GM23248 (cell line): ENCODE data around the gene GPSM1. TPM values are rescaled to one million over a fixed set of nuclear protein-coding genes. Genes with fewer than 3 reads are reported as not detected.

Experiments used
- DNase-seq: peaks from one replicate; pipeline ENCODE4 v3.0.0-alpha.2; 2015
- H2AFZ ChIP-seq: fragments of 200-600 bp; sonication (generic); 2 replicates; pipeline ENCODE4 v1.6.1; 2016; ENCODE audit warnings: antibody characterized with exemption
- H3F3A ChIP-seq: fragments of 200-600 bp; sonication (generic); 2 replicates; pipeline ENCODE4 v1.6.1; 2016; ENCODE audit warnings: mild to moderate bottlenecking, antibody characterized with exemption, mixed run types; ENCODE audit not compliant: insufficient read depth
- H3K27ac ChIP-seq: fragments of 200-600 bp; sonication (generic); 2 replicates; pipeline ENCODE4 v1.5.1; 2016; ENCODE audit warnings: mild to moderate bottlenecking
- H3K27me3 ChIP-seq: fragments of 200-600 bp; sonication (generic); replicated peaks from 2 replicates; pipeline ENCODE4 v1.6.1; 2016; ENCODE audit warnings: mild to moderate bottlenecking; ENCODE audit not compliant: insufficient read depth
- H3K36me3 ChIP-seq: fragments of 200-600 bp; sonication (generic); 2 replicates; pipeline ENCODE4 v1.6.1; 2016; ENCODE audit warnings: low read depth, mild to moderate bottlenecking
- H3K4me1 ChIP-seq: fragments of 200-600 bp; sonication (generic); 2 replicates; pipeline ENCODE4 v1.6.1; 2016; ENCODE audit warnings: mild to moderate bottlenecking; ENCODE audit not compliant: insufficient read depth
- H3K4me2 ChIP-seq: fragments of 200-600 bp; sonication (generic); one replicate; pipeline ENCODE4 v1.6.1; 2016; ENCODE audit warnings: mild to moderate bottlenecking; ENCODE audit not compliant: unreplicated experiment
- H3K4me3 ChIP-seq: fragments of 200-600 bp; sonication (generic); 2 replicates; pipeline ENCODE4 v1.5.1; 2016; ENCODE audit warnings: mild to moderate bottlenecking
- H3K79me2 ChIP-seq: fragments of 200-600 bp; sonication (generic); 2 replicates; pipeline ENCODE4 v1.6.1; 2016; ENCODE audit warnings: mild to moderate bottlenecking; ENCODE audit not compliant: insufficient read depth
- H3K9ac ChIP-seq: fragments of 200-600 bp; sonication (generic); 2 replicates; pipeline ENCODE4 v1.6.1; 2016; ENCODE audit warnings: mild to moderate bottlenecking
- H3K9me2 ChIP-seq: fragments of 200-600 bp; sonication (generic); 2 replicates; pipeline ENCODE4 v1.6.1; 2016; ENCODE audit warnings: mixed run types, mild to moderate bottlenecking, moderate library complexity; ENCODE audit not compliant: insufficient read depth
- H3K9me3 ChIP-seq: fragments of 200-600 bp; sonication (generic); one replicate; pipeline ENCODE4 v1.6.1; 2017; ENCODE audit warnings: low read depth
- H4K20me1 ChIP-seq: fragments of 200-600 bp; sonication (generic); 2 replicates; pipeline ENCODE4 v1.6.0; 2016; ENCODE audit not compliant: insufficient read depth
- EZH2 ChIP-seq: fragments of 200-600 bp; sonication (generic); IDR thresholded peaks from 2 replicates; pipeline ENCODE4 v1.6.1; 2018; ENCODE audit warnings: antibody characterized with exemption, mild to moderate bottlenecking; ENCODE audit not compliant: insufficient read depth, poor library complexity, severe bottlenecking
- EZH2phosphoT487 ChIP-seq: fragments of 200-600 bp; sonication (generic); IDR thresholded peaks from 2 replicates; pipeline ENCODE4 v1.6.1; 2018; ENCODE audit warnings: antibody characterized with exemption, moderate library complexity, mild to moderate bottlenecking, low read depth; ENCODE audit not compliant: insufficient read depth
- WGBS, 2 experiments: methylation state at CpG; one replicate each; pipeline ENCODE4 v1.1.6; 2015 to 2017; ENCODE audit warnings: low lambda C conversion rate in 2 of 2, low coverage in 1 of 2; ENCODE audit errors: missing lambda C conversion rate in 2 of 2; 5-methylcytosine and 5-hydroxymethylcytosine counted together
- in situ Hi-C: fragments of 300-500 bp; cut with MboI; formaldehyde crosslinking; loops from 2 replicates; pipeline ENCODE4 v1.15.0; 2020
- polyA plus RNA-seq: library from polyadenylated mRNA; unstranded; fragments of >200 nt; fragmentation: Nextera tagmentation; extraction: Ambion mirVana; gene quantifications from 2 replicates; pipeline ENCODE4 v1.2.1, GENCODE V29; 2016
- total RNA-seq: library from RNA; depleted of rRNA; stranded (reverse); fragments of >200 nt; shearing (Covaris generic); gene quantifications from 2 replicates; pipeline ENCODE4 v1.2.3, GENCODE V29; 2014

The GPSM1 gene
- total and polyA plus RNA-seq, 2 experiments from 2014 or later, result 13.7 to 57.1 TPM

GRCh38 chr9:136303066-136303824 lies 24.1 kb upstream of the GPSM1 start:
- in situ Hi-C loops, result no loop called here
- Histone ChIP-seq H3F3A (peaks cover 6% of the 10 kb centered on the region; the same call in 1 of the 2 replicates), H3K27me3 (no peaks in the 10 kb centered on the region; the same call in 1 of the 2 replicates), H3K4me2 (no peak overlapping the region), H4K20me1 (no peaks in the 10 kb centered on the region), H3K4me1 (no peaks in the 10 kb centered on the region), H3K9me3 (no peaks in the 10 kb centered on the region), H3K4me3 (no peak overlapping the region), H3K9me2 (no peaks in the 10 kb centered on the region), H3K79me2 (no peaks in the 10 kb centered on the region), H2AFZ (no peak overlapping the region), H3K27ac (no peak overlapping the region), H3K9ac (no peak overlapping the region), H3K36me3 (no peaks in the 10 kb centered on the region)
- TF ChIP-seq EZH2phosphoT487, result no peak
- TF ChIP-seq EZH2, result no peak
- WGBS, 2 experiments, result 63 to 66% methylated on average over 29 to 33 of the region's 34 CpGs
- no peak for DNase-seq

GRCh38 chr9:136303825-136304416 lies 23.4 kb upstream of the GPSM1 start, which contains the start of gene CCDC187:
Gene CCDC187 (minus strand): TSS chr9:136304094. CDS start chr9:136303830, 264 bp downstream.
- no peak within 1 kb of the TSS for H2AFZ ChIP-seq
- 73 to 77% methylated on average over 18 to 22 of the region's 22 CpGs for WGBS, 2 experiments

GRCh38 chr9:136304456-136304855 lies 22.9 kb upstream of the GPSM1 start:
- in situ Hi-C loops, result no loop called here
- no peaks in the 10 kb centered on the region; the same call in 1 of the 2 replicates for H3K27me3 ChIP-seq
- H3K9me3 ChIP-seq, result no peaks in the 10 kb centered on the region
- H3K4me3 ChIP-seq, result no peak overlapping the region
- WGBS, 2 experiments, result 71 to 77% methylated on average over 9 to 10 of the region's 10 CpGs
- DNase-seq, result no peak
- no peak overlapping the region for H2AFZ ChIP-seq
- H4K20me1 ChIP-seq, result no peaks in the 10 kb centered on the region
- no peak overlapping the region for H3K9ac ChIP-seq
- no peaks in the 10 kb centered on the region for H3K4me1 ChIP-seq
- no peak overlapping the region for H3K4me2 ChIP-seq
- peaks cover 12% of the 10 kb centered on the region; the same call in 1 of the 2 replicates for H3F3A ChIP-seq
- no peaks in the 10 kb centered on the region for H3K9me2 ChIP-seq
- no peaks in the 10 kb centered on the region for H3K36me3 ChIP-seq
- H3K79me2 ChIP-seq, result no peaks in the 10 kb centered on the region
- TF ChIP-seq EZH2, result no peak
- TF ChIP-seq EZH2phosphoT487, result no peak
- H3K27ac ChIP-seq, result no peak overlapping the region

More at GRCh38 chr9:136303825-136304416, 23.4 kb upstream of the GPSM1 start, which contains the start of gene CCDC187:
- Histone ChIP-seq H3K27ac (no peak within 1 kb of the TSS), H3K9me3 (no peaks in the 10 kb centered on the region), H3K9ac (no peak within 1 kb of the TSS), H3K79me2 (no peaks in the 10 kb centered on the region), H3K9me2 (no peaks in the 10 kb centered on the region), H3K4me1 (no peaks in the 10 kb centered on the region), H3K4me2 (no peak within 1 kb of the TSS), H3K36me3 (no peaks in the 10 kb centered on the region), H3K27me3 (no peaks in the 10 kb centered on the region; the same call in 1 of the 2 replicates), H3K4me3 (no peak within 1 kb of the TSS), H3F3A (peaks cover 12% of the 10 kb centered on the region; the same call in 1 of the 2 replicates), H4K20me1 (no peaks in the 10 kb centered on the region)
- DNase-seq, result no peak
- in situ Hi-C loops, result no loop called here
- no peak for TF ChIP-seq EZH2phosphoT487
- no peak for TF ChIP-seq EZH2

GRCh38 chr9:136304981-136305380 lies 22.4 kb upstream of the GPSM1 start:
- Histone ChIP-seq H3K9me2 (no peaks in the 10 kb centered on the region), H3K79me2 (no peaks in the 10 kb centered on the region), H2AFZ (no peak overlapping the region), H3K4me1 (no peaks in the 10 kb centered on the region), H4K20me1 (no peaks in the 10 kb centered on the region), H3K27ac (no peak overlapping the region), H3F3A (peaks cover 12% of the 10 kb centered on the region; the same call in 1 of the 2 replicates), H3K27me3 (no peaks in the 10 kb centered on the region; the same call in 1 of the 2 replicates), H3K9ac (no peak overlapping the region), H3K4me3 (no peak overlapping the region), H3K4me2 (no peak overlapping the region), H3K36me3 (no peaks in the 10 kb centered on the region), H3K9me3 (no peaks in the 10 kb centered on the region)
- no peak for DNase-seq
- TF ChIP-seq EZH2phosphoT487, result no peak
- no peak for TF ChIP-seq EZH2
- in situ Hi-C loops, result no loop called here
- 54 to 55% methylated on average over 8 to 13 of the region's 13 CpGs for WGBS, 2 experiments
